HG03139 (cell line): ENCODE results near the gene PRKAA2.
"Not testable (repeated sequence)": the region's sequence is repeated elsewhere in the genome, so short reads cannot be mapped to it uniquely, and the experiment has no call there.

Experiments used
- ATAC-seq: cut with Tn5 transposase; IDR thresholded peaks from one replicate; pipeline ENCODE4 v1.9.1; 2021; ENCODE audit not compliant: unreplicated experiment

The PRKAA2 gene

DNA sequence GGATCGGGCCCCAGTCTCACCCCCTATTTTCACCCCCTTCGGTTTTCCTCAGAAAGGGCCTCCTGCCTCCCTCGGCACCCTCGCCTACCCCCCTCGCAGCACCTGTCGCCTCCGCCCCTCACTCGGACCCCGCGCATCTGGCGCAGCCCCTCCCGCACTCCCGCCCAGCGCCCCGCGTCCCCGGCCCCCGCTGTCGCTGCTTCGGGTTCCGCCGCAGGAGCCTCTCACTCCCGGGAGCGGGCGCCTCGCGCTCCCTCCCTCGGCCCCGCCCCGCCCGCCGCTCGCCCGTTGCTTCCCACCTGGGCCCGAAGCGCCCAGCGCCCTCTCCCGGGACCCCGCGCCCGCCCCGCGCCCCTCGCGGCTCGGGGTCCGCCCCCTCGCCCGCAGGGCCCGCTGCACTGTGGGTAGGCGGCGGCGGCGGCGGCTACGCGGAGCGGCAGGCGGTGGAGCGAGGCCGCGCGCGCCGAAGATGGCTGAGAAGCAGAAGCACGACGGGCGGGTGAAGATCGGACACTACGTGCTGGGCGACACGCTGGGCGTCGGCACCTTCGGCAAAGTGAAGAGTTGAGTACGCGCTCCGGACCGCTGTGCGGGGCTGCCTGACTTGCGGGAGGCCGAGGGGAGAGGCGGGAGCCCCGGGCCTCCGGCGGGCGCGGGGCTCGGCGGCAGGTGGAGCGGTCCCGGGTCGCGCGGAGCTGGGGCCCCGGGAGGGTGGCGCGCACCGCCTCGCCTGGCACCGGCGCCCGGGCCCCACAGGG, at the start of gene PRKAA2:
Gene PRKAA2, plus strand, starts transcription at position 396 of the 758 bp plus-strand sequence. Its CDS starts 74 bp downstream, at position 470.
- no peak for ATAC-seq

DNA sequence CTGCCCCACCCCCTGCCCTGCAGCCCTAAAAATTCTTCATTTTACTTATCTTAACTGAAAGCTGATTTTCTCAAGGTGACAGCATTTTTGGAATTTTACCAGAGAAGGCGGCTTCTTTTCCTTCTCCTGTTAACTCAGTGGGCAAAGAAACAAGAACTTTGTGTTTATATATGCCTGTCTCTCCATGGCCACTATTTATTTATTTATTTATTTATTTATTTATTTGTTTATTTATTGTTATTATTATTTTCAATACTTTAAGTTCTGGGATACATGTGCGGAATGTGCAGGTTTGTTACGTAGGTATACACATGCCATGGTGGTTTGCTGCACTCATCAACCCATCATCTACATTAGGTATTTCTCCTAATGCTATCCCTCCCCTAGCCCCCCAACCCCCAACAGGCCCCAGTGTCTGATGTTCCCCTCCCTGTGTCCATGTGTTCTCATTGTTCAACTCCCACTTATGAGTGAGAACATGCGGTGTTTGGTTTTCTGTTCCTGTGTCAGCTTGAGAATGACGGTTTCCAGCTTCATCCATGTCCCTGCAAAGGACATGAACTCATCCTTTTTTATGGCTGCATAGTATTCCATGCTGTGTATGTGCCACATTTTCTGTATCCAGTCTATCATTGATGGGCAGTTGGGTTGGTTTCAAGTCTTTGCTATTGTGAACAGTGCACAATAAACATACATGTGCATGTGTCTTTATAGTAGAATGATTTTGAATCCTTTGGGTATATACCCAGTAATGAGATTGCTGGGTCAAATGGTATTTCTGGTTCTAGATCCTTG, 49.5 kb upstream of the PRKAA2 start:
- not testable (repeated sequence) for ATAC-seq

DNA sequence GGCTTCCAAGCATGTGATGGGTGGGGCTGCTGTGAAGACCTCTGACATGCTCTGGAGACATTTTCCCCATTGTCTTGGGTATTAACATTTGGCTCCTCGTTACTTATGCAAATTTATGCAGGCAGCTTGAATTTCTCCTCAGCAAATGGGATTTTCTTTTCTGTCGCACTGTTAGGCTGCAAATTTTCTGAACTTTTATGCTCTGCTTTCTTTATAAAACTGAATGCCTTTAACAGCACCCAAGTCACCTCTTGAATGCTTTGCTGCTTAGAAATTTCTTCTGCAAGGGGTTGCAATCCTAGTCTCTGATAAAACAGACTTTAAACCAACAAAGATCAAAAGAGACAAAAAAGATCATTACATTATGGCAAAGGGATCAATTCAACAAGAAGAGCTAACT, 35.0 kb upstream of the PRKAA2 start:
- not testable (repeated sequence) for ATAC-seq

- ATAC-seq = not testable (repeated sequence)
These were observed 34.3 kb upstream of the PRKAA2 start for GRCh38 chr1:56610770-56611169.

- no peak for ATAC-seq
These were observed 28.0 kb upstream of the PRKAA2 start for GRCh38 chr1:56617141-56617540.

DNA sequence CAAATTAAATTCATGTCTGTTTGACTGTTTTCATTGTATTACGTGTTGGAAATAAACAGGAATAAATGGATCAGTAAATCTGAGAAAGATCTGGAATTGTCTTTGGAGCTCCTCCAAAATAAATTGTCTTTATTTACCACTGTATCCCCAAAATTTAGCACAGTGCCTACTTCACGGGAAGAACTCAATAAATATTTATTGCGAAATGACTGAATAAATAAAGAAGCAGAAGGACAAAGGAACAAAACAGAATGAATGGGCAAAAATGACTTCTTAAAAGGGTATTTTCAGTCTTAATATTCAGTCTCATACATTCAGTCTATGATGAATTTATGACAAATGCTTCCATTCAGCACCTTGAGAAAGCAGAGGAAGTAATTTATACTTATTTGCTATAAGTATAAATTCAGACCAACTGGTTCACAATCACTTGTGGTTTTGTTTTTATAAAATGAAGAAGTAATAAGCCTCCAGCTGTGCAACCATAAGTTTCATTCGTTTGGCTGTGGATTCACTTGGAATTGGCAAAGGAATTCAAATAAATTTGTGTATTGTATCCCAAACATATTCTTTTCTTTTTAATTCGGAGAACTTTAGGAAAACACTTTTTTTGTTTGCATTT, 19.2 kb upstream of the PRKAA2 start:
- no peak for ATAC-seq

DNA sequence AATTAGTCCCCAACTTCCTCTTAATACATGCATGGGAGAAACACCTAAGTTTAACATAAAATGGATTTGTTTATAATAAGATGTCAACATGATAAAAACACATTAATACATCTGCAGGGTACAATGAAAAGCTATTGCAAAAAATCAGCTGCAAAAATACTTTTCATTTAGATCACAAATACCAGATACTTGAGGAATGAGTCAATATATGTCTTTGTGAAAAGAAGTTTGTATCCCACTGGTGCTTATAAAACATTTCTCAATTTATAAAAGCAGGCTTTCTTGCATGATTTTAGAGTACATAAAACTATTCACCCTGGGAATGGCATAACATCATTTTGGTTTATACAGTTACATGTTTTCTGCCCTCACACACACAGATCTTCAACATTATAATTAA, 18.6 kb upstream of the PRKAA2 start:
- ATAC-seq = no peak

DNA sequence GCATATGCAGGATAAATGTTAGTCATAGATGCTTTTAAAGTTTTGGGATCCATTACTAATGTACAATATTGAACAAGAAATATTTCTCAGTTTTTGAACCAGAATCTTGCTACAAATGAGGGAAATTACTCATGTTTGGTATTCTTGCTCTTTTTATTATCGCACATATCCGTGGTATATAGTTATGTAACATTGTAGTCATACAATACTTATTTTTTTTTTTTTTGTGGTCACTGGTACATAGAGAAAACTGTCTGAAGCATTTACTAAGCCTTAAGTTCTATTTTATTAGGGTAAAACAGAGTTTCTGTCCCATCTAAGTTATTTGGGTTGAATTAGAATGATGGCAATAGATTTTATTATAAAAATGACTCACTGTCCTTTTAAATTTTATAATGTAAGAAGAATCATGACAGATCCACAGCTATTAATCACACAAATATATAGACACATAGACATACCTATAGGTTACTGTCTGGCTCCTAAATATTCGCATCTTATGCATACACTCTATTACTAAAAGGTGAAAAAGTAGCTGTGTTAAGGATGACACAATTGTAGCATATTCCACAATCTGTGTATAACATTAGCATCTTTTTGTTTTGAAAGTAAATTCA, 18.0 kb upstream of the PRKAA2 start:
- ATAC-seq = no peak

DNA sequence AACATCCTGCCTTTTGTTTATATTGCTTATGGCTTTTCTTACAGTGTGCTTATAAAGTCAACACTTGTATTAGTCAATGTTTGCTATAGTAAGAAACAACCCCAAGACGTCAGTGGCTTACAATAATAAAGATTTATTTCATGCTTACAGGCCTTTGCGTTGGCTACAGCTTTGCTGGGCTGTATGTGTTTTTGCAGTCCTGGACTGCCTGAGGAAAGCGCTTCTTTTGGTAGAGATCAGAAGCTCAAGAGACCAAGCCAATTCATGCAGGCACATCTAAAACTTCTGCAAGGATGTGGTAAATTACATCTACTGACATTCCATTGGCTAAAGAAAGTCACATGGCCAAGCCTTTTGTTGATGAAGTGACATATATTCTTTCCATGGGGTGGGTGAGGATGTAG, 17.5 kb upstream of the PRKAA2 start:
- ATAC-seq = no peak

DNA sequence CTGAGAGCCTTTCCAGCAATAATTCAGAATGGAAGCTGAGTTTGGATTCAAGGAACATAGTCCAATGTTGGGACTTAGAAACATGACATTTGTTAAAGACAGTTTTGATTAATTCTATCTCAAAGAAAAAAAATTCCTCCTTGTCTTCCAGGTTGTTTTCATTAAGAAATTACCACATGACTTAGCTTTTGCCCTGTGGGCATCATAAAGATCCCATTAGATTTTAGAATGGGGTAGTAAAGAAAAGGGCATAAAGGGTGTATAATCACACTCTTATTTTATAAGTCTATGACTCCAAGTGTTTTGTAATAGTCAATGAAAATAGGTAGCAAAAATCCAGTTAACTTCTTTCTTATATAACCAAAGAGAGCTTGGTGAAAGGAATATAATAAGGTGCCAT, 14.3 kb upstream of the PRKAA2 start:
- no peak for ATAC-seq

DNA sequence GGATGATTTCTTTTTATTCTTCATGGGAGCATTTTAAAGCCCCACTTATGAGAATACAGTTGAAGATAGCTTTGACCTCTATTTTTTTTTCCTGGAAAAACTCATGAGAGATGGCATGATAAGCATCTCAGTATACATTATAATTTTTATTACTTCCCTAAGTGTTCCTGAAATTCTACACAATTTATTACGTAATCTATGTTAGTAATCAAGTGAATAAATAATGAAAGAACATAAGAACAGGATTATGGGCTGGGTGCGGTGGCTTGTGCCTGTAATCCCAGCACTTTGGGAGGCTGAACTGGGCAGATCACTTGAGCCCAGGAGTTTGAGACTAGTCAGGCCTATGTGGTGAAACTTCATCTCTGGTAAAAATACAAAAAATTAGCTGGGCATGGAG, 13.2 kb upstream of the PRKAA2 start:
- ATAC-seq = no peak

- no peak for ATAC-seq
These were observed 10.1 kb upstream of the PRKAA2 start for GRCh38 chr1:56634981-56635380.

DNA sequence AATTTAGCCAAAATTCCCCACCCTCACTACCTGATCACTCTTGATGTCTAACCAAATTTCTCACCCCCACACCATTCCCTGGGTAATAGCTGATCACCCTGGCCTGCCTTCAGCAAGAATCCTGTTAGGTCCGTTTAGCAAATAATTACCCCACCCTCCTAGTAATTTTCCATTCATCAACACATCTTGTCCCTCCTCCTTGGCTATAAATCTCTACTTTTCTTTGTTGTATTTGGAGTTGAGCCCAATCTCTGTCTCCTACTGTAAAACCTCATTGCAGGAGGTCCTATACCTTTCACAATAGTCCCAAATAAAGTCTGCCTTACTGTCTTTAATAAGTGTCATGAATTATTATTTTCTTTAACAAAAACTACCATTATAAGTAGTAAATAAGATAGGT, 6.9 kb upstream of the PRKAA2 start:
- ATAC-seq = no peak

- no peak for ATAC-seq
These were observed 5.9 kb upstream of the PRKAA2 start for GRCh38 chr1:56639211-56639610.

DNA sequence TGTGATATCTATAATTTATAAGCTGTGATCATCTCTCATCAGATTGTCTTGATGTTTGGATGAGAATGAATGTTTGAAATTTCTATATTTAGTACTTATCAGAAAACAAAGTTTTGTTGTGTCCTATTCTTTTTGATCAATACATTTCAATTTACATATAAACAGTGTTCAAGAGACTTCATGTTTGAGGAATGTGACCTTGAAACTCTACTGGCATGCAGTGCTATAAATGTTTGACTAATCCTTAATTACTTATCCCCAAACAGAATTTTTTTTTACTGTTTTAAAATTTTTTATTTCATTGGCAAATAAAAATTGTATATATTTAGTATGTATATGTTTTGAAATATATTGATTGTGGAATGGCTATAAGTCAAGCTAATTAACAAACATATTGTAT, 1.5 kb upstream of the PRKAA2 start:
- ATAC-seq = no peak

GRCh38 chr1:56644064-56644918, 823 bp upstream of the PRKAA2 start:
- ATAC-seq = no peak

GRCh38 chr1:56645677-56646305, 677 bp downstream of the PRKAA2 start:
- ATAC-seq = no peak

DNA sequence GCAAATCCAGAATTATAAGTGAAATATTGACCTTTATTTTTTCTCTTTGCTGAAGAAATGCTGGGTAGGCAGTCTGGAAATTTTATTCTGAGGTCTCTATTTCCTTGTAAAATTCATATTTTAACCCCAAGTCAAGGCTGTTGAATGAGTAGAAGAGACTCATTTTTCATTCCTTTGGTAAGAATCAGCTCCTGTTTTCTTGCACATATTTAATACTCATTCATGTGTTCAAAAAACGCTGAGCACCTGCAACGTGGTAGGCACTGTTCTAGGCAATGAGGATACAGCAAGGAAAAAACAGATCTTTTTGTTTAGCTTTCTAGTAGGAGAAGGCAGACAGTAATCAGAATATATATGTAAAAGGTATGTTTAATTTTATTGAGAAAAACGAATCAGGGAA, 1.5 kb downstream of the PRKAA2 start:
- ATAC-seq = no peak

DNA sequence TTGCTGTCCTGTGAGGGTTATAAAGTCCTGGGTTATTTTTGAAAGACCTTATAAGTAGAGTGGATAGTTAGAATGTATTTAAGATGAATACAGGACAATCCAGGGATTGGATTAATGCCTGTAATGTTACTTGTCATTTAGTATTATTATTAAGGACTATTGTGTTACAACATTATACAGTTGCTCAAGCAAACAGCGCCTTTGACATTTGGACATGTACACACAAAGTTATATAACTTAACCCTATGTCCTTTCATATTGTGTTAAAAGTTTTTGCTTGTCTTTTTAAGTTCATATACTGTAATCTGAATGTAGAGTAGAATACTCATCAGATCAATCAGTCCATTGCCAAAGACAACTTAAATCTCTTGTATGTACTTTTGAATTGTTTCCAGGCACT, 2.0 kb downstream of the PRKAA2 start:
- no peak for ATAC-seq

- no peak for ATAC-seq
These were observed 3.4 kb downstream of the PRKAA2 start for GRCh38 chr1:56648546-56648945.
